ENCODE results near the gene SPATA13.

Gene SPATA13

DNA sequence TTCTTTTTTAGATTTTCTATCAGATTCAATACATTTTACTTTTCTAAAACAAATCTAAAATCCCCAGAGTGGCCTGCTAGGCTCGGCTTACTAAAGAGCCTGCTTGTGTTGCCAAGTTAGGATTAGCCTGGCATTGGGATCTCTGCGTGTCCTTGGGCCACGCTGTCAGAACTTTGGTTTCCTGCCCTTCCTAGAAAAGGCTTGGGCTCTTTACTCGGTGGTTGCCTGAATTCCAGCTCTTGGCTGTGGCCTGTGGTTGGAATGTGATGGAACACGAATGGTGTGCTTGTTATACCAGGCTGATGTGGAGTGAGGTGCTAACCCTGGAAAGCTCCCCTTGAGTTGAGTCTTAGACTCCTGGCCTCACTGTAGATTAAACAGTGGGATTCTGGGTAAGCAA, 8.5 kb downstream of the SPATA13 start:
- no peak for DNase-seq

DNA sequence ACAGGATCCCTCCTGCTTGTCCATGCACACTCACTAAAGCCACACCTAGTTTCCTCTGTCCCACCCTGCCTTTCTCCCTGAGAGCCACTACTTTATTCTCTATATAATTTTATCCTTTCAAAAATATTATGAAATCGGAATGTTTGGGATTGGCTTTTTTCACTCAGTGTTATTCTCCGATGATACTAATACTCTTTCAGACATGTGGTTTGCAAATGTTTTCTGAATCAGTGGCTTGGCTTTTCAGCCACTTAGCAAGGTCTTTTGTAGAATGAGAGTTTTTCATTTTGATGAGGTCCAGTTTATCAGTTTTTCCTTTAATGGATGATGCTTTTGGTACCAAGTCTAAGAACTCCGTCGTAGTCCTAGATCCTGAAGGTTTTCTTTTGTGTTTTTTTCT, 11.6 kb downstream of the SPATA13 start:
- no peak for DNase-seq

- no peak for DNase-seq
Observed at GRCh38 chr13:24173795-24174194, 13.3 kb downstream of the SPATA13 start.

DNA sequence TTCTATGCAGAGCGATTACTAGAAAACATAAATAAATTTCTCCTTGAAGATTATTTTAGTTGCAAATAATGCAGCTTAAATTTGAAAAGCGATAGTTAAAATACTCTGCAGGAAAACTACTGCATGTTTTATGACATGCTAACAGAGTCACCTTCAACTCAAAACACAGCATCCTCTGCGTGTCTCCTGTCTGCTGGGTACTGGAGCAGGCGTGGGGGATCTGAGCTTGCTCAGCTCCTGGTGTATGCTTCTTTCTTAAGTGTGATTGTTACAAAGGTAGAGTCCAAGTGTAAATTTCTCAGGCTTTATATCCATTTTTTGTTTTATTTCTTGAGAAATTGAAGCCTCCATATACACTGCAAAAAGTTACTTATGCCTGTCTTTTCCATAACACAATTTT, 15.3 kb downstream of the SPATA13 start:
- no peak for DNase-seq

DNA sequence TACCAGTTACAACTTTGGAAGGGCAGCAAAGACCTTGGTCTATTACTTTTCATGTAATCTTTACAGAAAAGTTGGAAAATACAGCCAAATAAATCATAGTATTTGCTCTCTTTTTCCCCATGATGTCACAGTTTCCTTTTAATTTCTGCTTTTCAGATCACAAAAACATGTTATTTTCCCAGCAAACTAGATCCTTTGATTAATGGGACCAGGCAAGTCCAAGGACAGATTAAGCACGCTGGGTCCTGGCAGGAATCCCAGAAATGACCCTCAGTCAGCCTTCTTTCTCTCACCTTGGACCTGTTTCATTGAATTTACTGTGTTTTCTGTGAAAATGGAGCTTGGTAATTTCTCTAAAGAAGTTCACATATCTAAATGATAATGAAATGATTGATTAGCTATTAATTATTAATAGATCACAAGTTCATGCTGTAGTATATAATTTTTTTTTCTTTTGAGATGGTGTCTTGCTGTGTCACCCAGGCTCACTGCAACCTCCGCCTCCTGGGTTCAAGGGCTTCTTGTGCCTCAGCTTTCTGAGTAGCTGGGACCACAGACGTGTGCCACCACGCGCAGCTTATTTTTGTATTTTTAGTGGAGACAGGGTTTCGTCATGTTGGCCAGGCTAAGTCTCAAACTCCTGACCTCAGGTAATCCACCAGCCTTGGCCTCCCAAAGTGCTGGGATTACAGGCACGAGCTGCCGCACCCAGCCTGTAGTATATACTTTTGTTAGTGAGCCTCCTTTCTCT, 16.0 kb downstream of the SPATA13 start:
- no peak for DNase-seq

- no peak for DNase-seq
Observed at GRCh38 chr13:24178847-24179485, 18.4 kb downstream of the SPATA13 start.

- no peak for DNase-seq
Observed at GRCh38 chr13:24179486-24179850, 18.9 kb downstream of the SPATA13 start.

- no peak for DNase-seq
Observed at GRCh38 chr13:24180750-24181377, 20.3 kb downstream of the SPATA13 start.

DNA sequence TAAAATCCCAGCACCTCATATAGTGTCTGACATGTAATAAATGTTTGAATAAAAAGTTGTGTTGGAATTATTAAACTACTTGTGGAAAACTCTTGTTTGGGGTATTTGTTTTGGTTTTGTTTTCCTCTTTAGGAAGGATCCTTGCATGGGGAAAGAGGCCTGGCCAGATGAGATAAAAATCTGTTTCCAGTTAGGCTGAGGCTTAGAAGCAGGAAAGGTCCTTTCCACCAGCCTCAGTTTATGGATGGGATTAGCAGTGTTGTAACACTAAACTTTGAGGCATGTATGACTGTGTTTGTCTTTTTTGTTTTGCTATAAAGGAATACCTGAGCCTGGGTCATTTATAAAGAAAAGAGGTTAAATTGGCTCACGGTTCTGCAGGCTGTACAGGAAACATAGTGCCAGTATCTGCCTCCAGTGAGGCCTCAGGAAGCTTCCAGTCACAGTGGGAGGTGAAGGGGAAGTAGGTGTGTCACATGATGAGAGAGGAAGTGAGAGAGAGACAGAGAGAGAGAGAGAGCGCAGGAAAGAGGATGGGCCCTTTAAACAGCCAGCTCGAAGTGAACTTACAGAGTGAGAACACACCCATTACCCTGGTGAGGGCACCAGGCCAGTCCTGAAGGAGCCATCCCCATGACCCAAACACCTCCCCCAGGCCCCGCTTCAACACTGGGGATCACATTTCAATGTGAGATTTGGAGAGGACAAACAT, 21.6 kb downstream of the SPATA13 start:
- no peak for DNase-seq

GRCh38 chr13:24182703-24183081, 22.2 kb downstream of the SPATA13 start:
- no peak for DNase-seq

GRCh38 chr13:24183741-24184182, 23.2 kb downstream of the SPATA13 start:
- peak in 1 of 3 donors; percentile 15 for DNase-seq

- DNase-seq, result no peak
Observed at GRCh38 chr13:24184265-24184841, 23.8 kb downstream of the SPATA13 start.

DNA sequence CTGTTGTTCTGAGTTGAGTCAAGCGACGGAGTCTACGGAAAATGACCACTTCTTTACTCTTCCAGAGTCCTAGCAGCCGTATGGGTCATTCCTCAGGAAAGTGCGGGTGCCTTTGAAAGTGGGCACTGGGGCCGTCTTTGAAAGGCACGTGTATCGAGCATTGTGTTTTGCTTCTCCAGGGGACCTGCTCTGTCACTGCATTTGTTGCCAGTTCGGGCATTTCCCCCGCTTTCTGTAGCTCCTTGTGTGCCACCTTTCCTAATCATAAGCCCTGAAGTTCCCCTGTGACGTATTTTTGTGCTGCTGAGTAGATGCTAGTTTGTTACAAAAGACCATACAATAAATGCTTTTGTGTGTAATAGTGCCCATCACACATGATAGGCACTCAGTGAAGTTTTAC, 24.4 kb downstream of the SPATA13 start:
- no peak for DNase-seq

GRCh38 chr13:24185591-24186232, 25.2 kb downstream of the SPATA13 start:
- no peak for DNase-seq

- DNase-seq, result peak; percentile 53 to 71 (median 59)
Observed at GRCh38 chr13:24187185-24187584, 26.7 kb downstream of the SPATA13 start.

DNA sequence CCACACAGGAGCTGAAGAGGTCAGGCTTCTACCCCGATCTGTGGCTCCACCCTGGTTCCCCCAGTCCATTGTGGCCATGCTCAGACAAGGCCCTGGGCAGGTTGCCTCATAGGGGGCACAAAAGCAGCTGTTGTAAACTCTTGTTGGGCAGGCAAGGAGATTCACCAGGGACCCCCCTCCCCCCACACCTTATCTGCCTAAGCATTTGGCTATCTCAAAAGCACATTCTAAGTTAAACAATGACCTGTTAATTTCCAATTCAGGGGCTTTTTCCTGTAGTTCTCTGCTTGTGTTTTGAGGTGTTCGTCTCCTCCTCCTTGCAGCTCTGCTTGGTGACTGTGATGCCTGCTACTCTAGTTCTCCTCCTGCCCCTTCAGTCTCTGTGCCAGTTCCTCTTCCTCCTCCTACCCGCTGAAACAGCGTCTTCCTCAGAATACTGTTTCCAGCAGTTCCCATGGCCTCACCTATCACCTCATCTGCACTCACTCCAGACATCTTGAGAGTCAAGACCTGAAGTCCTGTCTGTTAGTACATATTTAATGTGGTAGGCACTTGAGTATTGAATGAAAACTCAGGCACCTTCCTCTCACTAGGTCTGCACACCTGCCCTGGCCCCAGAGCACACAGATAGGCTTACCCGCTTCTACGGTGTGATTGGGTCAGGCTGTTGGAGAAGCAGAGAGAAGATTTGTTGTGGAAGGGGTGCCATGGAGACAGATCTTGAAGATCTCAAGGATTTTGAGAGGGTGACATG, 31.7 kb downstream of the SPATA13 start:
- DNase-seq, result peak in 2 of 3 donors; percentile 26 to 36

DNA sequence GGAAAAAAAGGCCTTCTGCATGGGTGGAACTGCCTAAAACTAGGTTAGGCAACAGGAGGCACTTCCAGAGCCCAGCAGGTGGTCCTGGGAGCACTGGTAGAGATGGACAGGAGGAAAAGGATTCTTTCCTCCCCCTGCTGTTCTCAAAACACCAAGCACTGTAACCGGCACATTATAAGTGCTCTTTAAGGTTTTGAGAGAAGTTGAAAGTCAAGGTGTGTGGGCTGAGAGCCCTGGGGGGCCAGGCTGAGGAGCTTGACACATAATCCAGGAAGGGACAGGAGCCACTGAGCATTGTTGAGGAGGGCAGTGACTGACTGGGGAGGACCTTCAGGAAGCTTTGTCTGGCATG, 32.3 kb downstream of the SPATA13 start:
- no peak for DNase-seq

- no peak for DNase-seq
Observed at GRCh38 chr13:24194447-24194846, 33.9 kb downstream of the SPATA13 start.

GRCh38 chr13:24195626-24196025, 35.1 kb downstream of the SPATA13 start:
- DNase-seq, result no peak

DNA sequence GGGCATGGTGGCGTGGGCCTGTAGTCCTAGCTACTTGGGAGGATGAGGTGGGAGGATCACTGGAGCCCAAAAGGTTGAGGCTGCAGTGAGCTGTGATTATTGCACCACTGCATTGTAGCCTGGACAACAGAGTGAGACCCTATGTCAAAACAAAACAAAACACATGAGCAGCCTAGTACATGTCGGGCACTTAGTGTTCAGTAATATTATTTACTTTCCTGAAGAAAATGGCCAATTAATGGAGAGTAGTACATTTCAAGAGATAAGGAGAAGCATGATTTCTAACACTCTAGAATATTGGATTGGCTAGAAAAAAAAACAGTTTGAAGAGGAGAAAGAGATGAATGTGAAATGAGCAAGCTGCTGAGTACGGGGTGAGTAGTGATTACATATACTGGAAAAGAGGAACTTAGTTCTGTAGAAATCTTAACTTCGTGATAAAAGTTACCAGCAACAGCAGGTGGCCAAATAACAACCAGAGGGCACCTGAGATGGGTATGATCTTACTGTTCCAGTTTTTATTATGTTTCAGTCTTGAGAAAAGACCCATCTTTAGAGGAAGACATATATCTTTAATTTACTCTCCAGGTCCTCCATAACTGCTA, 36.2 kb downstream of the SPATA13 start:
- DNase-seq, result peak in 2 of 3 donors; percentile 22 to 23

- DNase-seq, result no peak
Observed at GRCh38 chr13:24199016-24199415, 38.5 kb downstream of the SPATA13 start.

DNA sequence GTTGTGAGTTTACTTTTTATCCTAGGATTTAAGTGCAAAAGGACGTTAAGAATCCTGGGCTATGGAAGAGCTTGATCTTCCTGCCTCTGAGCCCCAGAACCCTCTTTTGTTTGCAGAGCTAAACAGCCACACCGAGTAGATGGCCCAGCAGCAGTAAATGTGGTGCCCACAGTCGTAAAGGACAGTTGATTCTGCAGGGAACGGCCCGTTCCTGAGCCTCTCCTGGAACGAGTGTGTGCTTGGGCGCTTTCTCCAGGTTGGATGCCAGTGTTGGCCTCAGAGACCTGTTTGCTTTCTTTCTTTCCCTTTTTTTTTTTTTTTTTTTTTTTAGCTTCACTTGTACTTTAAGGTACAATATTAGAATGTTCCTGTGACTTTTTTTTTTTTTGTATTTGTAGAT, 41.7 kb downstream of the SPATA13 start:
- DNase-seq, result no peak

Data from suppressor macrophage treated with lipopolysaccharide for 1 hour (primary cell).